SIG-M5 treated with dmso at 0.1 percent for 504 hours (cell line): ENCODE results near the gene DKC1.

Source experiments
- DNase-seq: peaks from one replicate; lab custom pipeline; 2025; ENCODE audit not compliant: unreplicated experiment; lab: John Stamatoyannopoulos, UW

DKC1 gene

GRCh38 chrX:154735695-154736393 is 26.8 kb upstream of the DKC1 start:
- DNase-seq, result no peak

GRCh38 chrX:154737136-154737535 is 25.5 kb upstream of the DKC1 start:
- DNase-seq, result no peak

GRCh38 chrX:154738011-154738738 is 24.5 kb upstream of the DKC1 start:
- peak; percentile 29 for DNase-seq

GRCh38 chrX:154739952-154740465 is 22.7 kb upstream of the DKC1 start:
- no peak for DNase-seq

- DNase-seq, result no peak
Observed at GRCh38 chrX:154742613-154743012, 20.1 kb upstream of the DKC1 start.

- DNase-seq, result peak; percentile 68
Observed at GRCh38 chrX:154748712-154749339, 13.8 kb upstream of the DKC1 start.

- no peak for DNase-seq
Observed at GRCh38 chrX:154749856-154750255, 12.8 kb upstream of the DKC1 start.

- no peak for DNase-seq
Observed at GRCh38 chrX:154750301-154751202, 12.1 kb upstream of the DKC1 start, which contains the start of gene GAB3. Gene GAB3 (minus strand): TSS chrX:154751077. CDS start chrX:154751025, 52 bp downstream.

GRCh38 chrX:154751203-154751668 is 11.4 kb upstream of the DKC1 start:
- peak; percentile 41 for DNase-seq

- no peak for DNase-seq
Observed at GRCh38 chrX:154751669-154752271, 10.9 kb upstream of the DKC1 start.

GRCh38 chrX:154758696-154759095 is 4.0 kb upstream of the DKC1 start:
- DNase-seq, result no peak

- DNase-seq, result no peak
Observed at GRCh38 chrX:154761977-154762536, 607 bp upstream of the DKC1 start.

- no peak for DNase-seq
Observed at GRCh38 chrX:154774622-154775021, 12.0 kb downstream of the DKC1 start.

GRCh38 chrX:154775419-154776349 is 13.0 kb downstream of the DKC1 start:
- DNase-seq, result peak; percentile 14

- DNase-seq, result no peak
Observed at GRCh38 chrX:154776753-154777152, 14.1 kb downstream of the DKC1 start.

- no peak for DNase-seq
Observed at GRCh38 chrX:154779261-154779660, 16.6 kb downstream of the DKC1 start.

- DNase-seq, result no peak
Observed at GRCh38 chrX:154780968-154781367, 18.3 kb downstream of the DKC1 start.

GRCh38 chrX:154784149-154784995 is 21.7 kb downstream of the DKC1 start:
- DNase-seq, result no peak
